Ovary (tissue), 3 donors: ENCODE measurements around the gene TMEM207.

Source experiments
- POLR2A ChIP-seq: fragments of 450-650 bp; IDR thresholded peaks from one replicate; pipeline ENCODE4 v1.6.1; 2017; ENCODE audit warnings: antibody characterized with exemption, mild to moderate bottlenecking, moderate library complexity
- TF ChIP-seq, protein P1 (sequence below), 3 donors: fragments of 450-650 bp in 2 of 3; fragments of 200-600 bp in 1 of 3; IDR thresholded peaks; one replicate each; pipeline versions ENCODE4 v1.5.1 to v1.8.0; 2016 to 2022; ENCODE audit warnings: antibody characterized with exemption in 3 of 3, mild to moderate bottlenecking in 1 of 3
- donor health status: DM: no; HTN: no; CAD: no.

DNA sequence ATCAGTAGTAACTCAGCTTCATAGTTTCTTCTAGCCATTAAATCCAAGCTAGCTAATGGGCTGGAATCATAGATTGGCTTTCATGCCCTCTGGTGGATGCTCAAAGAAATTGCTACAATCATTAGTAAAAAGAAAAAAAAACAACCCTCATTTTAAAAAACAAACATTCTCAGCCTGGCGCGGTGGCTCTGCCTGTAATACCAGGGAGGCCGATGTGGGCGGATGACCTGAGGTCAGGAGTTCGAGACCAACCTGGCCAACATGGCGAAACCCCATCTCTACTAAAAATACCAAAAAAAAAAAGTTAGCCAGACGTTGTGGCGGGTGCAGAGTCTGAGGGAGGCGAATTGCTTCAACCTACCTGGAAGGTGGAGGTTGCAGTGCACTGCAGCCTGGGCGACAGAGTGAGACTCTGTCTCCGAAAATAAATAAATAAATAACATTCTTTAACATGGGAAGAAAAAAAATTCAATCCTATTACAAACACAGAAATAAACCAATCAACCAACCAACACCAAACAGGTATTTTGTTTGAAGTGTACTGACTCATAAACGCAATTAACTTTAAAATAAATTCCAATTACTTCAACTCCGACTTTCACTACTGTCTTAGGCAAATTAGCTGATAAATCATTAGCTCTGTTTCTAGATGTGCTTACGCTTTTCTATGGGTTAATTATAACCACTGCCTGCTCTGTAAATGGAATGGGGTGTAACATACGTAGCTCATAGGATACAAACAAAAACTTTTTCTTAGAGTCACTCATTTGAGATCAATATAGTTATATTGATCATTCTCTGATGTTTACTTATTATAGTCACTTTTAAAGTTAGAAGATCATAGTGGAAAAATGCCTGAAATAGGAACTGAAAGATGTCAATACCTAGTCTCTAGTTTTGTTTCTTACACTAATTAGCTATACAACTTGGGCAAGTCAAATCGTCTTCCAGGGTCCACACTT lies 24.9 kb downstream of the TMEM207 start:
- TF ChIP-seq POLR2A, result no peak
- TF ChIP-seq, protein P1, sequence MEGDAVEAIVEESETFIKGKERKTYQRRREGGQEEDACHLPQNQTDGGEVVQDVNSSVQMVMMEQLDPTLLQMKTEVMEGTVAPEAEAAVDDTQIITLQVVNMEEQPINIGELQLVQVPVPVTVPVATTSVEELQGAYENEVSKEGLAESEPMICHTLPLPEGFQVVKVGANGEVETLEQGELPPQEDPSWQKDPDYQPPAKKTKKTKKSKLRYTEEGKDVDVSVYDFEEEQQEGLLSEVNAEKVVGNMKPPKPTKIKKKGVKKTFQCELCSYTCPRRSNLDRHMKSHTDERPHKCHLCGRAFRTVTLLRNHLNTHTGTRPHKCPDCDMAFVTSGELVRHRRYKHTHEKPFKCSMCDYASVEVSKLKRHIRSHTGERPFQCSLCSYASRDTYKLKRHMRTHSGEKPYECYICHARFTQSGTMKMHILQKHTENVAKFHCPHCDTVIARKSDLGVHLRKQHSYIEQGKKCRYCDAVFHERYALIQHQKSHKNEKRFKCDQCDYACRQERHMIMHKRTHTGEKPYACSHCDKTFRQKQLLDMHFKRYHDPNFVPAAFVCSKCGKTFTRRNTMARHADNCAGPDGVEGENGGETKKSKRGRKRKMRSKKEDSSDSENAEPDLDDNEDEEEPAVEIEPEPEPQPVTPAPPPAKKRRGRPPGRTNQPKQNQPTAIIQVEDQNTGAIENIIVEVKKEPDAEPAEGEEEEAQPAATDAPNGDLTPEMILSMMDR (IDR thresholded peaks at IDR 0.05), result peak; percentile 23 to 73 (median 44)
